GM12864 (cell line): ENCODE results near the gene NOB1.
"Not testable (repeated sequence)": the region's sequence is repeated elsewhere in the genome, so short reads cannot be mapped to it uniquely, and the experiment has no call there.

Experiments used
- DNase-seq: peaks from one replicate; pipeline ENCODE4 v3.0.0-alpha.2; 2011; ENCODE audit warnings: low read depth
- H3K4me3 ChIP-seq: 2 replicates; pipeline ENCODE4 v1.5.1; 2011; ENCODE audit warnings: mild to moderate bottlenecking, low read depth, low read length, control low read depth
- CTCF ChIP-seq: IDR thresholded peaks from 2 replicates; pipeline ENCODE4 v1.5.1; 2011; ENCODE audit warnings: low read depth, mild to moderate bottlenecking, moderate library complexity, low read length, control low read depth, inconsistent platforms; ENCODE audit errors: missing control alignments

NOB1 gene

GRCh38 chr16:69745959-69746358 lies 8.8 kb downstream of the NOB1 start:
- H3K4me3 ChIP-seq: no peak overlapping the region
- DNase-seq: no peak
- no peak for TF ChIP-seq CTCF

GRCh38 chr16:69745232-69745612 lies 9.5 kb downstream of the NOB1 start:
- TF ChIP-seq CTCF: no peak
- no peak for DNase-seq
- H3K4me3 ChIP-seq: no peak overlapping the region

GRCh38 chr16:69744363-69745231 lies 10.1 kb downstream of the NOB1 start:
- no peak for DNase-seq
- TF ChIP-seq CTCF: no peak
- H3K4me3 ChIP-seq: no peak overlapping the region

- H3K4me3 ChIP-seq: no peak overlapping the region
- TF ChIP-seq CTCF: no peak
- no peak for DNase-seq
Observed at GRCh38 chr16:69741951-69742904, 12.5 kb downstream of the NOB1 start.

- no peak for DNase-seq
- no peak for TF ChIP-seq CTCF
- no peak overlapping the region for H3K4me3 ChIP-seq
Observed at GRCh38 chr16:69741519-69741918, 13.2 kb downstream of the NOB1 start.

GRCh38 chr16:69732101-69732500 lies 22.6 kb downstream of the NOB1 start:
- H3K4me3 ChIP-seq: no peak overlapping the region

GRCh38 chr16:69731280-69731679 lies 23.4 kb downstream of the NOB1 start:
- H3K4me3 ChIP-seq, DNase-seq: not testable (repeated sequence)

More at GRCh38 chr16:69732101-69732500, 22.6 kb downstream of the NOB1 start:
- DNase-seq: no peak
- no peak for TF ChIP-seq CTCF

- not testable (repeated sequence) for H3K4me3 ChIP-seq, DNase-seq
Observed at GRCh38 chr16:69729030-69729429, 25.7 kb downstream of the NOB1 start.
